OCI-LY7 (cell line): Measurements from ENCODE around the gene HOXB1.

ENCODE experiments used
- EZH2phosphoT487 ChIP-seq: fragments of 200-600 bp; sonication (generic); IDR thresholded peaks from 2 replicates; pipeline ENCODE4 v1.6.1; 2018; ENCODE audit warnings: low read depth, borderline replicate concordance, mild to moderate bottlenecking, mixed run types, antibody characterized with exemption, low read length, moderate library complexity, mixed read lengths
- TF ChIP-seq, protein P1 (sequence below): fragments of 200-600 bp; sonication (generic); conservative IDR thresholded peaks from 2 replicates; pipeline ENCODE4 v1.5.1; 2014; ENCODE audit warnings: mild to moderate bottlenecking, antibody characterized with exemption, low read length, moderate library complexity, mixed read lengths

DNA sequence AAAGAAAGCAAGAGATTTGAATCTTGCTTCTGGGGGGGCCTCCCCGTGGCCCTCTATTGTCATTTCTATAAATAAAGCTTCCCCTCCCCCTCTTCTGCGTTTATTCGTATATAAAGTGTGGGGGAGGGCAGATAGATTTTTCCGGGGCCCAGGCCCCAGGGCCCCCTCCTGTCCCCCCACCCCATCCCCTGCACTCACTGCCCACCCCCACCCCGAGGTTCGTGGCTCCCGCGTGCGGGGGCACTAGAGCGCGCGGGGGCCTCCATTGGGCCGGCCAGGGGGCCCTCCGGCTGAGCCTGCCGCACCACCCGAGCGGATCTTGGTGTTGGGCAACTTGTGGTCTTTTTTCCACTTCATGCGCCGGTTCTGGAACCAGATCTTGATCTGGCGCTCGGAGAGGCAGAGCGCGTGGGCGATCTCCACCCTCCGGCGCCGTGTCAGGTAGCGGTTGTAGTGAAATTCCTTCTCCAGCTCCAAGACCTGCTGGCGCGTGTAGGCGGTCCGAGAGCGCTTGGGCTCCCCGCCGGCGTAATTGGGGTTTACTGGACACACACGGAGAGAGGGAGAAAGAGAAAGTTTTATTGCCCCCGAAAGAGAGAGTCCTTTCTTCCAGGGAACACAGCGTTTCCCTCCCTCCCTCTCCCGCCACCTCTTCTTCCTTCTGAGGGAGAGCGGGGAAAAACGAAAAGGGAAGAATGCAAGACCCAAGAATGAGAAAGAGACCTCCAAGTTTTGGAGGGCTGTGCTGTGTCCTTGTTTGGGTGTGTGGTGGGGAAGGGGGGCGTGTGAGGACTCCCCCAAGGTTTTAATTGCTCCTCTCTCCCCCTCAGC, 45.9 kb upstream of the HOXB1 start:
- TF ChIP-seq, protein P1, sequence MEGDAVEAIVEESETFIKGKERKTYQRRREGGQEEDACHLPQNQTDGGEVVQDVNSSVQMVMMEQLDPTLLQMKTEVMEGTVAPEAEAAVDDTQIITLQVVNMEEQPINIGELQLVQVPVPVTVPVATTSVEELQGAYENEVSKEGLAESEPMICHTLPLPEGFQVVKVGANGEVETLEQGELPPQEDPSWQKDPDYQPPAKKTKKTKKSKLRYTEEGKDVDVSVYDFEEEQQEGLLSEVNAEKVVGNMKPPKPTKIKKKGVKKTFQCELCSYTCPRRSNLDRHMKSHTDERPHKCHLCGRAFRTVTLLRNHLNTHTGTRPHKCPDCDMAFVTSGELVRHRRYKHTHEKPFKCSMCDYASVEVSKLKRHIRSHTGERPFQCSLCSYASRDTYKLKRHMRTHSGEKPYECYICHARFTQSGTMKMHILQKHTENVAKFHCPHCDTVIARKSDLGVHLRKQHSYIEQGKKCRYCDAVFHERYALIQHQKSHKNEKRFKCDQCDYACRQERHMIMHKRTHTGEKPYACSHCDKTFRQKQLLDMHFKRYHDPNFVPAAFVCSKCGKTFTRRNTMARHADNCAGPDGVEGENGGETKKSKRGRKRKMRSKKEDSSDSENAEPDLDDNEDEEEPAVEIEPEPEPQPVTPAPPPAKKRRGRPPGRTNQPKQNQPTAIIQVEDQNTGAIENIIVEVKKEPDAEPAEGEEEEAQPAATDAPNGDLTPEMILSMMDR = no peak
- no peak for TF ChIP-seq EZH2phosphoT487
